GM20431 (cell line): Measurements from ENCODE around the gene GNAQ.

Experiments used
- in situ Hi-C: fragments of 300-500 bp; cut with MseI, MboI; formaldehyde crosslinking; loops from one replicate; pipeline ENCODE4 v1.15.0; 2020; ENCODE audit warnings: low sequenced_read_pairs; ENCODE audit not compliant: unreplicated experiment

Gene GNAQ

GRCh38 chr9:77807281-77807683, 224.3 kb downstream of the GNAQ start:
- in situ Hi-C loops: no loop called here

GRCh38 chr9:77806741-77807140, 224.9 kb downstream of the GNAQ start:
- in situ Hi-C loops: no loop called here

GRCh38 chr9:77805810-77806209, 225.8 kb downstream of the GNAQ start:
- in situ Hi-C loops: no loop called here

- in situ Hi-C loops: no loop called here
Measured at GRCh38 chr9:77803423-77803822, 228.2 kb downstream of the GNAQ start.

GRCh38 chr9:77802515-77803293, 228.9 kb downstream of the GNAQ start:
- in situ Hi-C loops: no loop called here

- in situ Hi-C loops: no loop called here
Measured at GRCh38 chr9:77802064-77802463, 229.5 kb downstream of the GNAQ start.

GRCh38 chr9:77800924-77801551, 230.6 kb downstream of the GNAQ start:
- in situ Hi-C loops: no loop called here

- in situ Hi-C loops: no loop called here
Measured at GRCh38 chr9:77798140-77798539, 233.5 kb downstream of the GNAQ start.

GRCh38 chr9:77794985-77795384, 236.6 kb downstream of the GNAQ start:
- in situ Hi-C loops: no loop called here

GRCh38 chr9:77793849-77794248, 237.8 kb downstream of the GNAQ start:
- in situ Hi-C loops: no loop called here

- in situ Hi-C loops: no loop called here
Measured at GRCh38 chr9:77789891-77790290, 241.7 kb downstream of the GNAQ start.

- in situ Hi-C loops: no loop called here
Measured at GRCh38 chr9:77785341-77785740, 246.3 kb downstream of the GNAQ start.

- in situ Hi-C loops: no loop called here
Measured at GRCh38 chr9:77783518-77783917, 248.1 kb downstream of the GNAQ start.

GRCh38 chr9:77779010-77779409, 252.6 kb downstream of the GNAQ start:
- in situ Hi-C loops: no loop called here

- in situ Hi-C loops: no loop called here
Measured at GRCh38 chr9:77773381-77773780, 258.2 kb downstream of the GNAQ start.

- in situ Hi-C loops: no loop called here
Measured at GRCh38 chr9:77772646-77773045, 259.0 kb downstream of the GNAQ start.

- in situ Hi-C loops: no loop called here
Measured at GRCh38 chr9:77771171-77771570, 260.4 kb downstream of the GNAQ start.

- in situ Hi-C loops: no loop called here
Measured at GRCh38 chr9:77770340-77770739, 261.3 kb downstream of the GNAQ start.

GRCh38 chr9:77769246-77769645, 262.4 kb downstream of the GNAQ start:
- in situ Hi-C loops: no loop called here

- in situ Hi-C loops: no loop called here
Measured at GRCh38 chr9:77766587-77766986, 265.0 kb downstream of the GNAQ start.

GRCh38 chr9:77765781-77766259, 265.8 kb downstream of the GNAQ start:
- in situ Hi-C loops: no loop called here
